ENCODE results near the gene RSPO3. TPM values are rescaled to one million over a fixed set of nuclear protein-coding genes. Genes with fewer than 3 reads are reported as not detected.
A peak's percentile ranks its signal among the peaks of the same experiment; 100 is the strongest.

RSPO3 gene
- polyA plus RNA-seq (2012; rRNA removed), result not detected in 2 replicates
- polyA plus RNA-seq (2012; cell fraction: cytosol; rRNA removed), result not detected in 2 replicates
- polyA plus RNA-seq (2012; cell fraction: nucleus; rRNA removed), result not detected in 2 replicates

GRCh38 chr6:127118298-127119101 lies at the start of gene RSPO3:
TSS of gene RSPO3 (plus strand) at chr6:127118671. CDS start at chr6:127119193, 522 bp downstream.
- no peak for TF ChIP-seq EZH2phosphoT487 (IDR thresholded peaks at IDR 0.05; ENCODE audit: borderline replicate concordance, low read depth)
- no peak for TF ChIP-seq RFX5 (IDR thresholded peaks at IDR 0.05; ENCODE audit: low read length)
- no peak for TF ChIP-seq SMC3 (IDR thresholded peaks at IDR 0.05; ENCODE audit: low read depth, low read length)
- TF ChIP-seq GABPA (IDR thresholded peaks at IDR 0.05; ENCODE audit: low read depth), result no peak
- TF ChIP-seq MAX (IDR thresholded peaks at IDR 0.05; ENCODE audit: low read depth), result no peak
- no peak for TF ChIP-seq GATA2 (CRISPR knock-in tag; IDR thresholded peaks at IDR 0.05)
- Histone ChIP-seq H3K9me2 (no peaks in the 10 kb centered on the region), H2AFZ (ENCODE audit: low read depth) (peak within 1 kb of the TSS; percentile 41), H3K9me3 (no peaks in the 10 kb centered on the region), H3K4me2 (peak within 1 kb of the TSS; percentile 74), H3K79me2 (ENCODE audit: insufficient read depth) (no peaks in the 10 kb centered on the region), H4K20me1 (ENCODE audit: insufficient read depth) (no peaks in the 10 kb centered on the region), H3K9ac (no peak within 1 kb of the TSS), H3K27me3 (ENCODE audit: insufficient read depth) (peaks cover 52% of the 10 kb centered on the region), H3K36me3 (replicated peaks in 1 of 2; ENCODE audit: control insufficient read depth in 1 of 2, insufficient read depth in 2 of 2, low read length in 1 of 2) (no peaks in the 10 kb centered on the region), H3F3A (replicated peaks; ENCODE audit: insufficient read depth) (no peaks in the 10 kb centered on the region), H3K27ac (ENCODE audit: low read depth in 2 of 2, low read length in 1 of 2) (no peak within 1 kb of the TSS), H3K4me1 (ENCODE audit: control insufficient read depth in 1 of 2, insufficient read depth in 2 of 2, low read depth in 1 of 2, low read length in 1 of 2) (no peaks in the 10 kb centered on the region; a peak in 1 of 4 replicates), H3K4me3 (ENCODE audit: low read depth in 2 of 2, low read length in 1 of 2) (peak within 1 kb of the TSS; percentile 25 to 48; a peak in 3 of 4 replicates)
- DNase-seq, result peak; percentile 44
- WGBS (ENCODE audit: low lambda C conversion rate), result 3% methylated on average over 46 of the region's 63 CpGs
- CTCF ChIA-PET, result no interaction called here
- POLR2A ChIA-PET, result no interaction called here

GRCh38 chr6:127069659-127070279 lies 48.7 kb upstream of the RSPO3 start:
- no peak overlapping the region for H2AFZ ChIP-seq (ENCODE audit: low read depth)
- no peak overlapping the region for H3K4me2 ChIP-seq
- TF ChIP-seq SMC3 (IDR thresholded peaks at IDR 0.05; ENCODE audit: low read depth, low read length) (0 out of 2 replicates have a peak, but pooled peaks have one; percentile 29), MAX (IDR thresholded peaks at IDR 0.05; ENCODE audit: low read depth) (no peak), SIN3A (IDR thresholded peaks at IDR 0.05; ENCODE audit: borderline replicate concordance, low read depth, low read length) (no peak), GATA2 (CRISPR knock-in tag; IDR thresholded peaks at IDR 0.05) (no peak), TEAD4 (IDR thresholded peaks at IDR 0.05; ENCODE audit: borderline replicate concordance, insufficient read depth) (no peak), CTCF (IDR thresholded peaks at IDR 0.05) (peak; percentile 61), GABPA (IDR thresholded peaks at IDR 0.05; ENCODE audit: low read depth) (no peak), NRF1 (IDR thresholded peaks at IDR 0.05; ENCODE audit: low read depth, low read length) (no peak), PBX3 (IDR thresholded peaks at IDR 0.05) (no peak), RAD21 (IDR thresholded peaks at IDR 0.05; ENCODE audit: low read length) (peak; percentile 55)
- H3K4me3 ChIP-seq (ENCODE audit: low read depth in 2 of 2, low read length in 1 of 2), result no peak overlapping the region
- no peaks in the 10 kb centered on the region for H3K27me3 ChIP-seq (ENCODE audit: insufficient read depth)
- H3K9me3 ChIP-seq, result no peaks in the 10 kb centered on the region
- DNase-seq, result peak; percentile 8
- no peaks in the 10 kb centered on the region for H3K79me2 ChIP-seq (ENCODE audit: insufficient read depth)
- no peaks in the 10 kb centered on the region for H3K36me3 ChIP-seq (replicated peaks in 1 of 2; ENCODE audit: control insufficient read depth in 1 of 2, insufficient read depth in 2 of 2, low read length in 1 of 2)
- CTCF ChIA-PET, result interaction anchor here (1.0 to 1.3 kb wide), 2 partner anchors 8 to 10 kb away, joined by 3 read pairs; no protein-coding TSS in a partner anchor
- H3K27ac ChIP-seq (ENCODE audit: low read depth in 2 of 2, low read length in 1 of 2), result no peak overlapping the region
- H3F3A ChIP-seq (replicated peaks; ENCODE audit: insufficient read depth), result no peaks in the 10 kb centered on the region
- H3K4me1 ChIP-seq (ENCODE audit: control insufficient read depth in 1 of 2, insufficient read depth in 2 of 2, low read depth in 1 of 2, low read length in 1 of 2), result no peaks in the 10 kb centered on the region
- no peak overlapping the region for H3K9ac ChIP-seq
- POLR2A ChIA-PET, result no interaction called here
- no peaks in the 10 kb centered on the region for H4K20me1 ChIP-seq (ENCODE audit: insufficient read depth)
- H3K9me2 ChIP-seq, result no peaks in the 10 kb centered on the region
- 11% methylated on average over 3 of the region's 3 CpGs for WGBS (ENCODE audit: low lambda C conversion rate)
